Peyer's patch (tissue), 4 donors: ENCODE measurements around the gene CAMK2B. TPM values are rescaled to one million over a fixed set of nuclear protein-coding genes. Genes with fewer than 3 reads are reported as not detected.

Source experiments
- DNase-seq, 3 donors: peaks; one replicate each; pipeline ENCODE4 v3.0.0-alpha.2; 2017 to 2019
- H3K27ac ChIP-seq, 4 donors: fragments of 200-600 bp; sonication (generic); one replicate each; pipeline ENCODE4 v1.5.1; 2016 to 2019
- H3K27me3 ChIP-seq, 2 donors: fragments of 200-600 bp; sonication (generic); one replicate each; pipeline ENCODE4 v1.5.1; 2019
- H3K36me3 ChIP-seq, 3 donors: fragments of 200-600 bp; sonication (generic); one replicate each; pipeline ENCODE4 v1.5.1; 2016 to 2019
- H3K4me1 ChIP-seq, 4 donors: fragments of 200-600 bp; sonication (generic); one replicate each; pipeline ENCODE4 v1.5.1; 2016 to 2019
- H3K4me3 ChIP-seq, 4 donors: fragments of 200-600 bp; sonication (generic); 1 replicate in 3 of 4; 2 replicates in 1 of 4; pipeline ENCODE4 v1.5.1; 2016 to 2019; ENCODE audit warnings: mild to moderate bottlenecking in 1 of 4
- H3K9me3 ChIP-seq, 4 donors: fragments of 200-600 bp; sonication (generic); one replicate each; pipeline ENCODE4 v1.5.1; 2016 to 2019; ENCODE audit warnings: mild to moderate bottlenecking in 1 of 4
- POLR2A ChIP-seq, 2 donors: fragments of 450-650 bp; IDR thresholded peaks; one replicate each; pipeline ENCODE4 v1.5.1; 2017; ENCODE audit warnings: antibody characterized with exemption in 2 of 2, mild to moderate bottlenecking in 2 of 2, moderate library complexity in 2 of 2
- total RNA-seq, 4 donors: library from RNA; depleted of rRNA; stranded (reverse); fragments of >200 nt; gene quantifications; one replicate each; pipeline ENCODE4 v1.1.0, GENCODE V29; 2016
- TF ChIP-seq, protein P1 (sequence below), 6 experiments: fragments of 450-650 bp in 4 of 6; fragments of 200-600 bp in 2 of 6; sonication (generic) in 1 of 6; IDR thresholded peaks; one replicate each; pipeline ENCODE4 v1.5.1; 2017 to 2019; ENCODE audit warnings: antibody characterized with exemption in 6 of 6, mild to moderate bottlenecking in 3 of 6, moderate library complexity in 1 of 6

Gene CAMK2B
- total RNA-seq, 4 donors from 2014 or later: 0.67 to 3.9 (median 2.2) TPM

DNA sequence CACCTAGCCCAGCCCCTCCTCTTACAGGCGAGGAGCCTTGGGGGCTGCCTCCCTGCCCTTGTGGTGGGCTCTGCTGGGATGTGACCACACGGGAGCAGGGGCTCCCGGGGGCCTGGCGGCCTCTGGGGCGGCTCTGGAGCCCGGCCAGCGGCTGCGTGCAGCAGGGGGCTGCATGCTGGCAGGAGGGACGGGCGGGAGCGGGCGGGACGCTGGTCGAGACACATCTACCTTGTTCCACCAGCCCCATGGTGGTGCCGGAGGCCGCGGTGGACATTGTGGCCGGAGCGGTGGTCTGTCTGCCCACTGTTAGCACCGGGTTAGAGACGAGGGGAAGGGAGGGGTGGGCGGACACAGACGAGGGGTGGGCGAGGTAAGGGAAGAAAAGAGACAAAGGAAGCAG lies 86.0 kb downstream of the CAMK2B start:
- TF ChIP-seq, protein P1, sequence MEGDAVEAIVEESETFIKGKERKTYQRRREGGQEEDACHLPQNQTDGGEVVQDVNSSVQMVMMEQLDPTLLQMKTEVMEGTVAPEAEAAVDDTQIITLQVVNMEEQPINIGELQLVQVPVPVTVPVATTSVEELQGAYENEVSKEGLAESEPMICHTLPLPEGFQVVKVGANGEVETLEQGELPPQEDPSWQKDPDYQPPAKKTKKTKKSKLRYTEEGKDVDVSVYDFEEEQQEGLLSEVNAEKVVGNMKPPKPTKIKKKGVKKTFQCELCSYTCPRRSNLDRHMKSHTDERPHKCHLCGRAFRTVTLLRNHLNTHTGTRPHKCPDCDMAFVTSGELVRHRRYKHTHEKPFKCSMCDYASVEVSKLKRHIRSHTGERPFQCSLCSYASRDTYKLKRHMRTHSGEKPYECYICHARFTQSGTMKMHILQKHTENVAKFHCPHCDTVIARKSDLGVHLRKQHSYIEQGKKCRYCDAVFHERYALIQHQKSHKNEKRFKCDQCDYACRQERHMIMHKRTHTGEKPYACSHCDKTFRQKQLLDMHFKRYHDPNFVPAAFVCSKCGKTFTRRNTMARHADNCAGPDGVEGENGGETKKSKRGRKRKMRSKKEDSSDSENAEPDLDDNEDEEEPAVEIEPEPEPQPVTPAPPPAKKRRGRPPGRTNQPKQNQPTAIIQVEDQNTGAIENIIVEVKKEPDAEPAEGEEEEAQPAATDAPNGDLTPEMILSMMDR (IDR thresholded peaks at IDR 0.05): no peak
- no peak for TF ChIP-seq POLR2A (IDR thresholded peaks at IDR 0.05)
- H3K27me3 ChIP-seq: no peaks in the 10 kb centered on the region
- H3K4me3 ChIP-seq: no peak overlapping the region
- no peak for DNase-seq
- H3K36me3 ChIP-seq: no peaks in the 10 kb centered on the region
- H3K27ac ChIP-seq: no peak overlapping the region
- H3K9me3 ChIP-seq: no peaks in the 10 kb centered on the region
- no peaks in the 10 kb centered on the region for H3K4me1 ChIP-seq

DNA sequence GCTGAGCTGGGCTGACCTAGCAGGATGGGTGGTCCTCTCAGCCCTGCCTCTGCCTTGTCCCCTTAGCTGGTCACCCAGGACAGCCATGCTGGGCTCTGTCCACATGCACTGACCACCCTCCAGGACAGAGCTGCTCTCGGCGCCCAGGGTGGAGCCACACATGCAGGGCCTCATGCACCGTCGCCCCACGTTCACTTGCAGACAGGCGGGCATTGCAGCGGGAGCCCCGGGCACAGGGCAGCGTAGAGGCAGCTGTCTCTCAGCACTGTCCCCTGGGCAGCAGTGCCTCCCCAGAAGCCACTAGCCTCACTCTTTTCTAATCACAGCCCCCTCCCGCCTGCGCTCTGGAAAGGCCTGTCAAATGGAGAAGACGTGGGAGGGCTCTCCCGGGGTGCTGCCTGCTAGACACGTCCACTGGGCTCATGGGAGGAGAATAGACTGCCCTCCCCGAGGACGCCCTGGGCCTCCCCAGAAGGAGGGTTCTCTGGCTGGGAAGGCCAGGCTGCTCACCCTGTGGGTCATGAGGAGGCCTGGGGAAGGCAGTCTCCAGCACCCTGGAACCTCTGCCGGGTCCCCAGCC lies 87.2 kb downstream of the CAMK2B start:
- TF ChIP-seq POLR2A (IDR thresholded peaks at IDR 0.05): no peak
- TF ChIP-seq, protein P1 (IDR thresholded peaks at IDR 0.05): no peak
- H3K27me3 ChIP-seq: no peaks in the 10 kb centered on the region

DNA sequence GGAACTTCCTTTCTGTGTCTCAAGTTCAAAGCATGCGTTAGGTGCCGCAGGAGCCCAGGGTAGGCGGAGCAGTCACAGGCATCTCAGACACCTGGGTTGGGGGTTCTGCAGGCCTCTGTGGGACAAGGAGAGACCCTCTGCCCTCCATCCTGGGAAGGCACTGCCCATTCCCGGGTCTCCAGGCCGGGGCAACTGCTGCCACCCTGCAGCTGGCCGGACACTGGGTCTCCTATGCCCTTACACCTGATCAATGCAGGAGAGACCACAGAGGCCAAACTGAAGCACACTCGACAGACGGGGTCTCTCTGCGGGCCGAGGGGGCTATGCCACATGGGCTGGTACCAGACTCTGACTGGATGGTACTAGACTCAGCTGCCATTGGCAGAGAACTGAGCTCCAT lies 87.7 kb downstream of the CAMK2B start:
- no peaks in the 10 kb centered on the region for H3K36me3 ChIP-seq
- H3K27me3 ChIP-seq: no peaks in the 10 kb centered on the region
- no peak for DNase-seq
- H3K9me3 ChIP-seq: no peaks in the 10 kb centered on the region
- no peak for TF ChIP-seq POLR2A (IDR thresholded peaks at IDR 0.05)
- TF ChIP-seq, protein P1 (IDR thresholded peaks at IDR 0.05): no peak
- no peak overlapping the region for H3K27ac ChIP-seq
- H3K4me1 ChIP-seq: no peaks in the 10 kb centered on the region
- no peak overlapping the region for H3K4me3 ChIP-seq

More for the DNA sequence above, 87.2 kb downstream of the CAMK2B start:
- H3K9me3 ChIP-seq: no peaks in the 10 kb centered on the region
- no peak overlapping the region for H3K4me3 ChIP-seq
- no peak for DNase-seq
- H3K4me1 ChIP-seq: no peaks in the 10 kb centered on the region
- no peaks in the 10 kb centered on the region for H3K36me3 ChIP-seq
- no peak overlapping the region for H3K27ac ChIP-seq

DNA sequence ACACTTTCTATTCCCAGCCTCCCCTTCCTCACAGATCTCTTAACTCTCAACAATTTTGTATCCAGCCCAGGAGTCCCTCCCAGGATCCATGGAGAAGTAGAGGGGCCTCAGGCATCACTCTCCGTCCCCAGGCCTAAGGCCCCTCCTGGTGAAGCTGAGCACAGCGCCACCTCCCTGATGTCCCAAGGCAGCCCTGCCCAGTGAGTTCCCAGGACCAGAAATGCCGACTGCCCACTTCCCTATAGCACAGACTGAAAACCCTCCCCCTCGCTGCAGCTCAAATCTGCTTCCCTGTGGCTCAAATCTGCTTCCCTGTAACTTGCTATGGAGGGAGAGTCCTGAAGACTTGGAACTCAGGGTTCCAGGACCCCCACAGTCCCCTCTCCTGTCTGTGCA lies 89.1 kb downstream of the CAMK2B start:
- no peak overlapping the region for H3K27ac ChIP-seq
- no peak overlapping the region for H3K4me3 ChIP-seq
- TF ChIP-seq POLR2A (IDR thresholded peaks at IDR 0.05): no peak
- TF ChIP-seq, protein P1 (IDR thresholded peaks at IDR 0.05): no peak
- no peaks in the 10 kb centered on the region for H3K4me1 ChIP-seq
- no peak for DNase-seq
- H3K9me3 ChIP-seq: no peaks in the 10 kb centered on the region
- no peaks in the 10 kb centered on the region for H3K36me3 ChIP-seq
- H3K27me3 ChIP-seq: no peaks in the 10 kb centered on the region

DNA sequence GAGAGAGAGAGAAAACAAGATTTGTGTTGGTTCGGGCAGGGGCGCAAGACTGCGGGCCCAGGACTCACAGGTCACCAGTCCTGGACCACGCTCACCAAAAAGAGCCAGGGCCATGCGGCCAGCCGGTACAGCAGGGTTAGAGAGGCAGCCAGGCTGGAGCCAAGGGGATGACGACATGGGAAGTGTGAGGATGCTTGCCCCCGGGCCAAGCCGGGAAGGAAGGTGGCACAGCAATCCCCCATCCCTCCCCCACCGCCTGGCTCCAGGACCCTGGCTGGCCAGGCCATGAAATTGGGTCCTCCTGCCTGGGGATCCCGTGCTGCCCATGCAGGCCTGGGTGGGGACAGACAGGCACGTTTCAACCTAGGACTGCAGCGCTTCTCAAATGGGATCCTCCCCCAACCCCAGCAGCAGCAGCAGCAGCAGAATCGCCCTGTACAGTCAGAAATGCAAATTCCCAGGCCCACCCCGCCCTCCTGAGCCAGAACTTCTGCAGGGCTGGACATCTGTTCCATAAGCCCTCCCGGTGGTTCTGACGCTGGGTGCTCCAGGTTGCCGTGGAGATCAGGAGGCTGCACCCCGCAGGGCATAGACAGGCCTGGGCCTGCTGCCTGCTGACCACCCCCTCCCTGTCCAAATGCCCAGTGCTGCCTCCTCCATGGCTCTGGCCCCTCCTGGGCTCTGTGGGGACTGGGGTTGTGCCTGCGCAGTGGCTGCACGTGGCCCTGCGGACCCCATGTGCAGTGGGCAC lies 89.6 kb downstream of the CAMK2B start:
- DNase-seq: no peak
- Histone ChIP-seq H3K27me3 (no peaks in the 10 kb centered on the region), H3K36me3 (no peaks in the 10 kb centered on the region), H3K27ac (no peak overlapping the region), H3K4me3 (no peak overlapping the region), H3K4me1 (no peaks in the 10 kb centered on the region), H3K9me3 (no peaks in the 10 kb centered on the region)
- TF ChIP-seq POLR2A (IDR thresholded peaks at IDR 0.05): no peak
- TF ChIP-seq, protein P1 (IDR thresholded peaks at IDR 0.05): no peak
